Peyer's patch (tissue), 4 donors: ENCODE data around the gene METTL14. TPM values are rescaled to one million over a fixed set of nuclear protein-coding genes. Genes with fewer than 3 reads are reported as not detected.

Experiments
- DNase-seq, 3 donors: peaks; one replicate each; pipeline ENCODE4 v3.0.0-alpha.2; 2017 to 2019
- H3K27ac ChIP-seq, 4 donors: fragments of 200-600 bp; sonication (generic); one replicate each; pipeline ENCODE4 v1.5.1; 2016 to 2019
- H3K27me3 ChIP-seq, 2 donors: fragments of 200-600 bp; sonication (generic); one replicate each; pipeline ENCODE4 v1.5.1; 2019
- H3K36me3 ChIP-seq, 3 donors: fragments of 200-600 bp; sonication (generic); one replicate each; pipeline ENCODE4 v1.5.1; 2016 to 2019
- H3K4me1 ChIP-seq, 4 donors: fragments of 200-600 bp; sonication (generic); one replicate each; pipeline ENCODE4 v1.5.1; 2016 to 2019
- H3K4me3 ChIP-seq, 4 donors: fragments of 200-600 bp; sonication (generic); 1 replicate in 3 of 4; 2 replicates in 1 of 4; pipeline ENCODE4 v1.5.1; 2016 to 2019; ENCODE audit warnings: mild to moderate bottlenecking in 1 of 4
- H3K9me3 ChIP-seq, 4 donors: fragments of 200-600 bp; sonication (generic); one replicate each; pipeline ENCODE4 v1.5.1; 2016 to 2019; ENCODE audit warnings: mild to moderate bottlenecking in 1 of 4
- CTCF ChIP-seq, 6 experiments: fragments of 450-650 bp in 4 of 6; fragments of 200-600 bp in 2 of 6; sonication (generic) in 1 of 6; IDR thresholded peaks; one replicate each; pipeline ENCODE4 v1.5.1; 2017 to 2019; ENCODE audit warnings: antibody characterized with exemption in 6 of 6, mild to moderate bottlenecking in 3 of 6, moderate library complexity in 1 of 6
- POLR2A ChIP-seq, 2 donors: fragments of 450-650 bp; IDR thresholded peaks; one replicate each; pipeline ENCODE4 v1.5.1; 2017; ENCODE audit warnings: antibody characterized with exemption in 2 of 2, mild to moderate bottlenecking in 2 of 2, moderate library complexity in 2 of 2
- total RNA-seq, 4 donors: library from RNA; depleted of rRNA; stranded (reverse); fragments of >200 nt; gene quantifications; one replicate each; pipeline ENCODE4 v1.1.0, GENCODE V29; 2016

The METTL14 gene
- total RNA-seq, 4 donors from 2014 or later, result 9.9 to 40.5 (median 36.8) TPM

GRCh38 chr4:118729287-118730286 is 44.4 kb downstream of the METTL14 start:
- Histone ChIP-seq H3K36me3 (peaks cover 0 to 88% (median 0%) of the 10 kb centered on the region in 3 donors), H3K4me3 (no peak overlapping the region), H3K9me3 (no peaks in the 10 kb centered on the region), H3K4me1 (no peaks in the 10 kb centered on the region), H3K27me3 (no peaks in the 10 kb centered on the region), H3K27ac (no peak overlapping the region)
- DNase-seq, result no peak
- TF ChIP-seq POLR2A (IDR thresholded peaks at IDR 0.05) (no peak), CTCF (IDR thresholded peaks at IDR 0.05) (no peak)

- no peaks in the 10 kb centered on the region for H3K9me3 ChIP-seq
Observed at GRCh38 chr4:118730683-118731082, 45.5 kb downstream of the METTL14 start.

GRCh38 chr4:118732591-118733330 is 47.6 kb downstream of the METTL14 start:
- no peak overlapping the region for H3K27ac ChIP-seq
- H3K4me3 ChIP-seq, result no peak overlapping the region
- no peak for DNase-seq
- no peaks in the 10 kb centered on the region for H3K27me3 ChIP-seq
- H3K4me1 ChIP-seq, result no peaks in the 10 kb centered on the region
- H3K36me3 ChIP-seq, result peaks cover 0 to 80% (median 0%) of the 10 kb centered on the region in 3 donors
- TF ChIP-seq POLR2A (IDR thresholded peaks at IDR 0.05) (no peak), CTCF (IDR thresholded peaks at IDR 0.05) (no peak)
- H3K9me3 ChIP-seq, result no peaks in the 10 kb centered on the region

More at GRCh38 chr4:118730683-118731082, 45.5 kb downstream of the METTL14 start:
- Histone ChIP-seq H3K27ac (no peak overlapping the region), H3K27me3 (no peaks in the 10 kb centered on the region), H3K4me3 (no peak overlapping the region), H3K4me1 (no peaks in the 10 kb centered on the region), H3K36me3 (peaks cover 0 to 85% (median 0%) of the 10 kb centered on the region in 3 donors)
- TF ChIP-seq POLR2A (IDR thresholded peaks at IDR 0.05) (no peak), CTCF (IDR thresholded peaks at IDR 0.05) (no peak)
- no peak for DNase-seq

- DNase-seq, result no peak
- no peak overlapping the region for H3K27ac ChIP-seq
- no peaks in the 10 kb centered on the region for H3K9me3 ChIP-seq
- H3K4me3 ChIP-seq, result no peak overlapping the region
- TF ChIP-seq CTCF (IDR thresholded peaks at IDR 0.05) (no peak), POLR2A (IDR thresholded peaks at IDR 0.05) (no peak)
- H3K36me3 ChIP-seq, result peaks cover 0 to 78% (median 0%) of the 10 kb centered on the region in 3 donors
- no peaks in the 10 kb centered on the region for H3K27me3 ChIP-seq
- no peaks in the 10 kb centered on the region for H3K4me1 ChIP-seq
Observed at GRCh38 chr4:118734491-118735205, 49.5 kb downstream of the METTL14 start.

- Histone ChIP-seq H3K4me3 (no peak overlapping the region), H3K27ac (no peak overlapping the region), H3K27me3 (no peaks in the 10 kb centered on the region), H3K36me3 (peaks cover 0 to 65% (median 0%) of the 10 kb centered on the region in 3 donors), H3K4me1 (no peaks in the 10 kb centered on the region), H3K9me3 (no peaks in the 10 kb centered on the region)
- DNase-seq, result no peak
- no peak for TF ChIP-seq CTCF (IDR thresholded peaks at IDR 0.05)
- no peak for TF ChIP-seq POLR2A (IDR thresholded peaks at IDR 0.05)
Observed at GRCh38 chr4:118736900-118737299, 51.7 kb downstream of the METTL14 start.
